ENCODE data around the gene GPR161. TPM values are rescaled to one million over a fixed set of nuclear protein-coding genes. Genes with fewer than 3 reads are reported as not detected.
A peak's percentile ranks its signal among the peaks of the same experiment; 100 is the strongest.

GPR161 gene
- total RNA-seq, 1 experiment from 2014 or later: 13.7 TPM

GRCh38 chr1:168079761-168080160, 57.0 kb downstream of the GPR161 start:
- CTCF ChIA-PET: interaction anchor here (1.2 kb wide), 1 partner anchor 365 kb away, joined by 3 read pairs; no protein-coding TSS in a partner anchor
- Histone ChIP-seq H3K27me3 (ENCODE audit: insufficient read depth, low read length) (no peaks in the 10 kb centered on the region), H3K9ac (ENCODE audit: low read length) (peak overlapping the region; percentile 38), H3K79me2 (ENCODE audit: insufficient read depth, low read length) (no peaks in the 10 kb centered on the region), H3K4me1 (ENCODE audit: control insufficient read depth in 1 of 2, insufficient read depth in 2 of 2, low read length in 2 of 2) (peaks cover 25 to 41% of the 10 kb centered on the region in 2 experiments), H3K4me2 (ENCODE audit: low read length) (peak overlapping the region; percentile 57), H3K36me3 (ENCODE audit: control insufficient read depth in 1 of 2, insufficient read depth in 2 of 2, low read length in 2 of 2) (peaks cover 0 to 3% of the 10 kb centered on the region in 2 experiments; a peak in 1 of 4 replicates), H3K27ac (ENCODE audit: low read depth, low read length) (peak overlapping the region; percentile 71; the same call in 1 of the 2 replicates), H4K20me1 (ENCODE audit: insufficient read depth) (no peaks in the 10 kb centered on the region), H2AFZ (ENCODE audit: low read depth, low read length, poor library complexity, severe bottlenecking) (no peak overlapping the region), H3K4me3 (replicated peaks in 1 of 2; ENCODE audit: low read depth in 1 of 2, low read length in 2 of 2) (0 out of 4 replicates have a peak overlapping the region, but pooled peaks of 1 of the 2 experiments have one; percentile 5), H3K9me3 (ENCODE audit: control insufficient read depth in 1 of 2, insufficient read depth in 1 of 2, low read depth in 1 of 2, low read length in 2 of 2) (no peaks in the 10 kb centered on the region), H3K9me2 (ENCODE audit: insufficient read depth) (no peaks in the 10 kb centered on the region)
- ATAC-seq (peak; percentile 75), DNase-seq (ENCODE audit: low read depth, low spot score) (peak; percentile 56)
- intact Hi-C loops (cut with micrococcal nuclease): loop anchor here (5.0 to 10.0 kb wide), 2 partner anchors 225 to 477 kb away; no protein-coding TSS in a partner anchor
- POLR2A ChIA-PET: interaction anchor here (0.6 kb wide), 1 partner anchor 161 kb away, joined by 3 read pairs; no protein-coding TSS in a partner anchor
- BruUV-seq (replicated peaks): no TSS peak
- TF ChIP-seq ZNF274 (IDR thresholded peaks at IDR 0.05; ENCODE audit: low read depth, low read length) (no peak), JUND (IDR thresholded peaks at IDR 0.05) (peak; percentile 79), SP1 (IDR thresholded peaks at IDR 0.05; ENCODE audit: low read depth) (peak; percentile 54; the same call in 1 of the 2 replicates), SIN3A (IDR thresholded peaks at IDR 0.05; ENCODE audit: low read depth) (peak; percentile 39; the same call in 1 of the 2 replicates), RAD21 (IDR thresholded peaks at IDR 0.05; ENCODE audit: low read depth) (peak; percentile 13; the same call in 1 of the 2 replicates), REST (IDR thresholded peaks at IDR 0.05; ENCODE audit: low read depth) (no peak), CEBPB (IDR thresholded peaks at IDR 0.05; ENCODE audit: low read depth) (peak; percentile 79), FOSL1 (IDR thresholded peaks at IDR 0.05; ENCODE audit: low read depth) (peak; percentile 67), CBX3 (IDR thresholded peaks at IDR 0.05; ENCODE audit: low read depth) (peak; percentile 45; the same call in 1 of the 2 replicates)
- TF ChIP-seq, protein P1, sequence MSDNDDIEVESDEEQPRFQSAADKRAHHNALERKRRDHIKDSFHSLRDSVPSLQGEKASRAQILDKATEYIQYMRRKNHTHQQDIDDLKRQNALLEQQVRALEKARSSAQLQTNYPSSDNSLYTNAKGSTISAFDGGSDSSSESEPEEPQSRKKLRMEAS (IDR thresholded peaks at IDR 0.05): 0 out of 2 replicates have a peak, but pooled peaks have one; percentile 34
- RAD21 ChIA-PET (ENCODE audit: low non-redundant PET in 1 of 2, low total read pairs in 2 of 2, uncharacterized antibody in 2 of 2, unreplicated experiment in 2 of 2): no interaction called here
